Measurements from ENCODE around the gene FYN.
"Not testable (repeated sequence)": the region's sequence is repeated elsewhere in the genome, so short reads cannot be mapped to it uniquely, and the experiment has no call there.

The FYN gene

DNA sequence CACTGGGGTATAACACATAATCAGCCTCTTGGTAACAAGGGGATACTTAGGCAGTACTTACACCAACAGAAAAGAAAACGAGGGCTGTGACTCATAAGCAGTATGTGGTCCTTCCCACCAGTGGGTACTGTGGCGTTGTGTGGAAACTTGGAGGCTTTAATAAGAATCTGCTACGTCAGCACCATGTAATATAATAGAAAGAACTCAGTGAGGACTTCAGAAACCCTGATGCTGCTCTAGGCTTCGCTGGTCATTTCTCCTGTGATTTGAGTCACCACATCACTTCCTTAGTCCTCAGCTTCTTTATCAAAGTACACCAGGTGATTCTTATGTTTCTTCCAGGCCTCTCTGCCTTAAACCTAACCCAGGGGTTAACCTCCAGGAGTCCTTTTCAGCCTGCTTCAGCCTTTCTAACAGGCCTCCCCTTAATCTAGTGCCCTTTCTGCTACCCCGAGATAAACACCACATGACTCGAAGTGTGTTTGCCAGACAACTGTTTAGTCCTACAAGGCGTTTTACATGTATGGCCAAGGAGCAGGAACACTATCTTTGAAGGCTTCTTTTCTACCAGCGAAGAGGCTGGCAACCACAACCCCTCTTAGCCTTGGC lies 68.5 kb downstream of the FYN start:
- no peak for DNase-seq

DNA sequence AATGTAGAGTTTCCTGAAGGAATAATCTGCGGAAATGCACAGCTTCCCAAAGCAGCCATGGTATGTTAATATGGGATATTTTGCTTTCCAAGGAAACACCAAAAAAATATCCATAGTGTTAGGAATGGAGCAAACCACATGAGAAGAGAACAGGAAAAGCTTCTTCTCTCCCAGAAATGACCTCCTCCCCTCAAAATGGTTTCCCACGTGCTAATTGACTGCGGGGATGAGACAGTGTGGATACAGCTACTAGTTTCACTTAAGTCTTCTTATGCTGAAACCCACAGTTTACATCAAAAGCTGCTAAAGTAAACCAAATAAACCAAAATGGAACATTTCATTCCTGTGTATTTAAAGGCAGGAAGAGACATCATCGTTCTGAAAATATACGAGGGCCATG lies 69.4 kb downstream of the FYN start:
- DNase-seq = no peak

DNA sequence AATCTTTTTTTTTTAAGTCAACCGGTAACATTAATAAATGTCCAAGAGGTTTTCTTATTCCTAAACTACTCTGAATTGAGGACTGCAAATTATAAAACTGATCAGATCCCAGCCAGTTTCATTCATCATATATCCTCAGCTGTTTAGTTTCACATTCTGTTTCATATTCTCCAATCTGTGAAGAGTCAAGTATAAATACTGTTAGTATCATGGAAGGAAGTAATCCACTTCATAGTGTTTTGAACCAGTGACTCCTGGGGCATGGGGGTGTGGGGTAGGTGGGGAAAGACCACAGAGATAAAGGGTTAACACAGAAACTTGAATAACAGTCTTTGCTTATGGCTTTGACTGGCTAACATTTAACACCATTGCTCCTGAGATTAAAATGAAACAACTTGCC lies 69.9 kb downstream of the FYN start:
- no peak for DNase-seq

DNA sequence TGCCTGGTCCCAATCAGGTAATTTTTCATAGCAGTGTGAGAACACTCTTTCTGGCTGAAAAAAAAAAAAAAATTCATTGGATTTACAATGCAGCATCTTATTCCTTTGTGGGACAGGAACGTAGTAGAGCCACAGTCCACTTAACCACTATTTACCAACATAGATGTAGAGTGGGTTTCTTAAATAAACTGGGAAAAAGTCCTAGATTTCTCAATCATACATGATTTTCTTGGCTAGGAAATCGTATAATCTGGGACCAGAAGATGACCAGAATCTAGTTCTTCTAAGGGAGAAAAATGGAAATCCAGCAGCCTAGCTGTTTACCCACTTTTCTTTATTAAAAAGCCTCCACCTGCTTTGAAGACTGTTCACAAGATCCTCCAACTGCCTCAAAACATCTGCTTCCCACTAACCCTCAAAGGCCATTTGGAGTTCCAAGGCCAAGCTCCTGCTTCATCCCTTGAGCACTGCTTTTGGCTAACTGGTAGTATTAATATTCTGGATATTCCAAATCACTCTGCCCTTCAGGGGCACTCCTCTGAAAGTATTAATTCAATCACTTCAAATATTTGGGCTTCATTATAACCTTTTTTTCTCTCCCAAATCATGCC lies 70.4 kb downstream of the FYN start:
- DNase-seq = no peak

DNA sequence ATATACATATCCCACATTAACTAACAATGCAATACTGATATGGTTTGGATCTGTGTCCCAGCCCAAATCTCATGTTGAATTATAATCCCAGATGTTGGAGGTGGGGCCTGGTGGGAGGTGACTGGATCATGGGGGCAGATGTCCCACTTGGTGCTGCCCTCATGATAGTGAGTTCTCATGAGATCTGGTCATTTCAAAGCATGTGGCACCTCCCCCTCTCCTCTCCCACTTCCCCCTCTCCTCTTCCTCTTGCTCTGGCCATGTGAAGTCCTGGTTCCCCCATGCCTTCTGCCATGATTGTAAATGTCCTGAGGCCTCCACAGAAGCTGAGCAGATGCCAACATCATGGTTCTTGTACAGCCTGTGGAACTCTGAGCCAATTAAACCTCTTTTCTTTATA lies 71.2 kb downstream of the FYN start:
- no peak for DNase-seq

DNA sequence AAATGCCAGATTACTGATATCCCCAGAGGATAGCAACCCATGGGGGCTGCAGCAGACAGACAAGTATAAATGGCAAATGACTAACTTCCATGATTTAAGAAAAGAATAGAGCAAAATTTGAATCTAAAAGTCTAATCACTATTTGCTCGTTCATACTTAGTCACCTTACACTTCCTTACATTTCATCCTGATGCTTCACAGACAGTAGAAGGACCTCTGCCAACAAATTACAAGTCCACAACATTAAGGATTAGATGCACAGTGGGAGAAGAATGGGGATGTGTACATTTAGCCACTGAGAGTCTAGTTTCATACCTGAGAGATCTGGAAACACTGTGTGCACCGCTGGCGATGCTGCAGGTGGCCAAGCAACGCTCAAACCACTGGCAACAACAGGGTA lies 72.4 kb downstream of the FYN start:
- DNase-seq = no peak

DNA sequence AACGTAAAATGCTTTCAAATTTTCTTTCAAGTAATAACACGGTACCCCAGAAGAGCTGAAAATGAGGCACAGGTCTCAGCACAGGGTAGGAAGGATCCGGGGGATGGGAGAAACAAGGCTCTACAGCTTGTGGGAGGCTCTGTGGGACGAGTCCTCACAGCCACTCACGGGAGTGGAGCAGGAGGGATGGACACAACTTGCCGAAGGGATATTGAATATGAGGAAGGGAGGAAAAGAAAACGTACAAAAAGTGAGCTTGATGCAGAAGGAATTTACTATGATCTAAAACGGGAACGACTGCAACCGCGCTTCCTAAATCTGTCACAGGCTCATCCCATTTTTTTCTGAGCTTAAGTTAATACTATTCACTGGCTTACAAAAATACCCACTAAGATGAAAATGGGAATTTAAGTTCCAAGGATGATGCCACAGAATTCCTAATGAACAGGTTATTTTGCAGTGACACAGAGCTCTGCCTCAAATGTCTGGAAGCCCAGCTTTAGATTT lies 72.9 kb downstream of the FYN start:
- DNase-seq = no peak

DNA sequence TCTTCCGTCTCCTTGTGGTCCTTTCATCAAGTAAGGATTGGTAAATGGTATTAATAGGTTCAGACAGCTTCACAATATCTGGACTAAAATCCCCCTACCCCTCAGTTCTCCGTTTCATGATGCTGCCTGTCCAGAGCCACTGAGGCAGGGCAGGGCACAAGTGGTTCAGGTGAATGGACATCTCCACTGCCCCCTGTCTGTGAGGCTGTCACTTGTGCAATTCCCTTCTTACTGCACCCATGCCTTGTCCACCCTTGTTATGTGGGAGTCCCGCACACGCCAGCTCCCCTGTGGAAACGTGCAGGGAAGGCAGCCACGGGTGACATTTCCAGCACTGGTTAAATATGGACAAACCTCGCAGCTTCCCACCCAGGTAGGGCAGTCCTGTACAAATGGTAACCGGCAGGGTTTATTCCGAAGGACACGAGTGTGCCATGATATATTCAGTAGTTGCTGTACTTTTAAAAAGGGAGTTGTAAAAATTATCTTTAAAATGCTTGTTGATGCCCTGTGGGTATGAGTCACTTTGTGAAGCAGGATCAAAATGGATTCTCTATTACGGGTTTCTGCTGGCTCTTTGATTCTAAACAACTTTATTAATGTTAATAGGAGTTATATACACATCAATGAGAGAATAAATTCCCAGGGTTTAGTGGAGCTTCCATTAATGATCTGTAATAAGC lies 73.5 kb downstream of the FYN start:
- no peak for DNase-seq

DNA sequence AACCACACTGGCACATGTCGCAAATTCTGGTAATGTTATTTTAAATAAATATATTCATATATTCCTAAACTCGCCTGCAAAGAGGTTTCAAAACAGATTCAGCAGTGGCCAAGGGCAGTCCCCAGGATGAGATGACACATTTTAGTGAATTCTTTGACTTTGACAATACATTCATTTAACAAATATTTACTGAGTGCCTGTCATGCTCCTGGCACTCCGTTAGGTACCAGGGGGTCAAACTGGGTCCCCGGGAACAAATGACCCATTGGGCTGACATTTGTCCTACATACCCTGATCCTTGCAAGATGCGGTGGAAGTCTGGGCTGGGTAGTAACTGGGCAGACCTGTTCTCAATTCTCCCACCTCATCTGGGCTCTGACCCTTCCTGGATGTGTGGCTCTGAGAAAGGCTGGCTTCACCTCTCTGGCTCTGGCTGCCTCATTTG lies 74.9 kb downstream of the FYN start:
- no peak for DNase-seq

DNA sequence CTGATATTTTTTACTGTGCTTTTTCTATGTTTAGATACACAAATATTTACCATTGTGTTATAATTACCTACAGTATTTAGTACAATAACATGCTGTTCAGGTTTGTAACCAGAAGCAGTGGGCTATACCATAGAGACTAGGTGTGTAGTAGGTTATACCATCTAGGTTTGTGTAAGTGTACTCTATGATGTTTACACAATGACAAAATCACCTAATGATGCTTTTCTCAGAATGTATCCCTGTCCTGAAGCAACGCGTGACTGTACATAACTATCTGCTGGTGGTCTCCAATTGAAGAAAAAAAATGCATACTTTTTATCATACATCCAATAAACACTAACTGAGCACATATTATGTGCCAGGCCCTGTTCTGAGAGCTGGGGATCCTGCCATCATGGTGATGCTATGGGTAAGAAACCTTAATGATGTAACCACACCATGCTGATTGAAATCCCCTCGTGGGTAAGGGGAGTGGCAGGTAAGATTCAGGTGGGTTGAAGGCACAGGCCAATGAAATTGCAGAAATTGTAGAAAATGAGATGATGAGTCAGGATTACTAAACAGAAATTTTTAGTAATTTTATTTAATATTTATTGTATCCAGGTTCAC lies 76.8 kb downstream of the FYN start:
- no peak for DNase-seq

DNA sequence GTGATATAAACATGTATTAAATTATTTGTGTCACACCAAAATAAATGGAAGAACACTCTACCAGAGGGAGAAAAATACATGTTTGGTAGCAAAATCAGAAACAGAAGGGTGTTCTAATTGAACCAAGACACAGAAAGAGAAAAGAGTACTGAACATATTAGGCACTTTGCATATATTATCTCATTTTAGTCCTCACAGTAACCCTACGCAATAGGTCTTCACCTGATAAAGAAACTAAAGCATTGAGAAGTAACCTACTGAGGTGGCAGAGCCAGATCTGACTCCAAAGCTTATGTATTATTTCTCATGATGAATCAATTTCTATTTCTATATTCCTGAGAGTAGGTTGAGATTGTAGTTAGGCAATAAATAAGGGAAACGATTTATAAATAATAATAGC lies 77.7 kb downstream of the FYN start:
- DNase-seq = no peak

DNA sequence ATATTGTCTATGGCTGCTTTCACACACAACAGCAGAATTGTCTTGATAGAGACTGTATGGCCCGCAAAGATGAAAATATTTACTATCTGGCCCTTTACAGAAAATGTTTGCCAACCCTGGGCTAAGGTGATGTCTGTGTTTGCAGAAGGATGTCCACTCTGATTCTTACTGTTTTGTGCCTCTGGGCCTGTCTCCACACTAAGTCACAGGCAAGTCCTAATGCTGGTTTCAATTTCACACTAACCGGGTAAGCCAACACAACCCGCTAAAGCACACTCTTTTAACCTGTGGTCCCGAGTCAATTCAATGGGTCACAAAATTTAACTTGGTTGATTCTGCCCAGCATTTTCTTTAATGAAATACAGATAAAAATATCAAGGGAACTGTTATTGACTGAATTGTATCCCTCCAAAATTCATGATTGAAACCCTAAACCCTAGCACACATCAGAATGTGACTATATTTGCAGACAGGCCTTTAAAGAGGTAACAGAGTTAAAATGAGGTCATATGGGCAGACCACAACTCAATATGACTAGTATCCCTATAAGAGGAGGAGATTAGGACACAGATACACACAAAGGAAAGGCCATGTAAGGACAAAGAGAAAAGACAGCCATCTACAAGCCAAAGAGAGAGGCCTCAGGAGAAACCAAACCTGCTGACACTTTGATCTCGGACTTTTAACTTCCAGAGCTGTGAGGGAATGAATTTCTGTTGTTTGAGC lies 78.4 kb downstream of the FYN start:
- DNase-seq = no peak

DNA sequence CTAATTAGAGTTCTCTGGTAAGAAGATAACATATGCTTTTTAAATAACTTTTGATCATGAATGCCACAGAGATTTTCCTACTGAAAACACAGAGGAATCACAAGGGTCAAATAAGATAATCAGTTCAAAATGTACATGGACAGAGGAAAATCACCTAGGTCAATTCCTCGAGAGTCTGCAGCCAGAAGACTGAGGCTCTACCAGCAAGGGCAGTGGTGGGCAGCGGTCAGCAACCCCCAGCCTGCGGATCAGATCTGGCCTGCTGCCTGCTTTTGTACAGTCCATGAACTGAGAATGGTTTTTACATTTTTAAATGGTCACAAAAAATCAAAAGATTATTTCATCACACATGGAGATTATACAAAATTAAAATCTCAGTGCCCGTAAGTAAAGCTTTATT lies 79.0 kb downstream of the FYN start:
- no peak for DNase-seq

DNA sequence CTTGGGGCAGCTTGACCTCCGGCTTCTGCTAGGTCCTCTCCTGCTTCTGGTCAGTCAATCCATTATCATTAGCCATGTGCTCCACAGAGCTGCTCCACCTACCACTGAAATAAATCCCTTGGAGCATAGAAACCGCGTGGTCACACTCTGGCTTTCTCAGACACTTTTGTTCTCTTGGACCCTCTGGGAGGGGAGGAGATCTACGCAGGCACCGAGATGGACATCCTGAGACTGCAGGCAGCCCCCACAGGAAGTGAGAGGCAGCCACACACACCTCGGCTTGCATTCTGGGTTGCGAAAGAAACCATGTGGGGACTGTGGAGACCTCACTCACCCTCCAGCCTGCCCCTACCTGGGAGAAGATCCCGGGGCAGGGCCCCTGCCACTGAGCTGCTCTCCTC lies 79.5 kb downstream of the FYN start:
- no peak for DNase-seq

DNA sequence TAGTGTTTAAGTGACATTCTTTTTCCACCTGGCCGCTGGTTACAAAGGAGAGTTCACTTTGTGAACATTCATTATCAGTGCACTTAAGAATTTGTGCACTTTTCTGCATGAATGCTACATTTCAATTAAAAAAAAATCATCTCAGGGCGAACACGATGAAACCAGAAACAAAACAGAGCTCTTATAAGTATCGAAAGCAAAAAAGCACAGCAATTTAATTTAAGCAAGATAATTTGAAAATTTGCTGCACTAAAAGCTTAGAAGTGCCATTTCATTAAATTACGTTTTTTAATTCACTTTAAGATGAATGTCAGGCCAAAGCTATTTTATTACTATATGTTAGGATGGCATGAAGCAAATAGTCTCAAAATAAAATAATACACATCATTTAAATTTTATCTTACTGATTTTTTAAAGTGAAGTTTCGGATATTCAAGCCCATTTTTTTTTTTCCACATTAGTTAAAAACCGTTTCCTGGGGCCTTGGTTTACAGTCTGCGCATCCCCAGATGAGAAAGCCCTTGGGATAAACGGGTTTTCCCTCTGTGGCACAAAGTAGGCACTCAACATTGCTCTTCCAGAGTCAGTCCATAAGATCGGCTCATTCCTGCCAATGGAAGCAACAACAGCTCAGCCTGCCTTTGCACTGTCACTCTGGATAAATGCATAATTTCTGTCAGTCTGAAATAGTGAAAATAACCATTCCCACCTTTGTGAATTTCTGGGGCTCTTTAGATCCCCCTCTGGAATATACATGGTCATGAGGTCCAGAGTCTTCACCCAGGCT lies 80.1 kb downstream of the FYN start:
- no peak for DNase-seq

DNA sequence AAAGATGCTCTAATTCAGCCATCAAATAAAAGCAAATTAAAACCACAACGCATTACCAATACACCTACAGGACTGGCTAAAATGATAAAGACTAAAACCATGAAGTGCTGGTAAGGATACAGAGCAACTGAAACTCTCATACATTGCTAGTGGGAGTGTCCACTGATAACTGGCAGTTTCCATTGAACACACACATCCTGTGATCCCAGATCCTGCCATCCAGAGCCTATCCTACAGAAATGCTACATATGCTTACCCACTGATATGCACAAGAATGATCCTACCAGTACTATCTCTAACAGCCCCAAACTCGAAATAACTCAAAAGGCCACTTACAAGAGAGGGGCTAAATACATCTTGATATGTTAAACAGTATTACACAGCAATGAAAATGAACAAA lies 81.0 kb downstream of the FYN start:
- no peak for DNase-seq

DNA sequence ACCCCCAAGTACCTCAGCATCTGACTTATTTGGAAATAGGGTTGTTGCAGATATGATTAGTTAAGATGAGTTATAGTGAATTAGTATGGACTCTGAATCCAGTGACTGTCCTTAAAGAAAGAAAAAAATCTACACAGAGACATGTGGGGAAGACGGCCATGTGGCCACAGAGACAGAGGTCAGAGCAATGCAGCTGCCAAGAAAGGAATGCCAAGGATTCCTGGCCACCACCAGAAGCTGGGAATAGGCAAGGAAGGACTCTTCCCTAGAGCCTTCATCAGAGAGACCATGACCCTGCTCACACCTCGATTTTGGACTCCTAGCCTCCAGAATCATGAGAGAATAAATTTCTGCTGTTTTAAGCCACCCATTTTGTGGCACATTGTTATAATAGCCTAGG lies 81.8 kb downstream of the FYN start:
- DNase-seq = no peak

DNA sequence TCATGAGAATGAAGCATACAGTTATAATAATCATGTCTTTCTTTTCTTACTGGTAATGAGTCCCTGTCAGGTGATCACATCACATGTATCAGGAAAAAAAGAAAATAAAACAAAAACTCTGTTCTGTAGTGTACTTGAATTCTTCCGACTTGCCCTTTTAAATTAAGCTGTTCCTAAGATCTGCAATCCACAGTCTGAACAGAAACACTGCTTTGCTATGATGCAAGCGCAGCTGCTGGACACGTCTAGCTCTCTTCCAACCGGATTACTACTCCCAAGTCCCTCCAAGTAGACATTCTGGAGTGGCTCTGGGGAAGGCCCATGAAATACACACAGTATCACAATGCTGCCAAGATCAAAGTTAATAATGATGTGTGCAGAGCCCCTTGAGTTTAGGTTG lies 83.7 kb downstream of the FYN start:
- DNase-seq = no peak

DNA sequence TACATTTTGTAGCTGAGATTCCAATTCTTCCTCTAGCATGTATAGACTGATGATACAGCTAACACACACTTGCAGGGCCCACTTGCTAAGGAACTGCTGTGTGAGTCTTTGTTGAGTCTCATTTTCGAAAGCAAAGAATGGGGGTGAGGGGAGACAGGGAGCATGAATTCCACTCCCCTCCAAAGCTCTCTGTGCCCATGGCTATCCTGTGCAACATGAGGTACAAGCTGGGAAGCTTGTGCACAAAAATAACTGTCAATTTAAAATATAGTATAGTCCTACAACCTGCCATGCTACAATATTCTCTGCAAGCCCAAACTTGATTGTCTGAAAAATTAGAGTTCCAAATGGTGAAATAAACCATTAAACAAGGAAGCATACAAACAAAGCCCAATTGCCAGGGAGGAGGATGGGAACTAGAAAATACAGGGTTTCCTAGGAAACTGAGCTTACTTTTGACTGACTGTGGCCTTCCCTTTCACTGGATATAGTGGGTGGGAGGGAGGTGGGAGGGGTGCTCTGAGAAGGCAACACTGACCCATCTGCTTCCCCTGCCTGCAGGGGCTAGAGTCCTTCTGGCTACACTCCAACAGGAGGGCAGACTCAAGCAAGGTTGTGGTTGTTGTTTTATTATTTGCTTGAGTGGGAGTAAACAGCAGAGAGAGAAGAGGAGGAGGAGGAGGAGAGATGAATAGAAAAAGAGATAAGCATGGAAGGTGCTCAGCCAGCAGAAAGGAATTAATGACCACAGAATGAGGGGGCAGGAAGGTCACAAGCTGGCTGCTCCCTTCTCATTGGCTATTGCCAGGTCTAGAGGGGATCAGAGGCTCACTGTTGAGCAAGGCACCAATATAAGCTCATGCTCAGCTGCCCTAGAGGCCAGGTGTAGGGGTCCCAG lies 84.6 kb downstream of the FYN start:
- no peak for DNase-seq

DNA sequence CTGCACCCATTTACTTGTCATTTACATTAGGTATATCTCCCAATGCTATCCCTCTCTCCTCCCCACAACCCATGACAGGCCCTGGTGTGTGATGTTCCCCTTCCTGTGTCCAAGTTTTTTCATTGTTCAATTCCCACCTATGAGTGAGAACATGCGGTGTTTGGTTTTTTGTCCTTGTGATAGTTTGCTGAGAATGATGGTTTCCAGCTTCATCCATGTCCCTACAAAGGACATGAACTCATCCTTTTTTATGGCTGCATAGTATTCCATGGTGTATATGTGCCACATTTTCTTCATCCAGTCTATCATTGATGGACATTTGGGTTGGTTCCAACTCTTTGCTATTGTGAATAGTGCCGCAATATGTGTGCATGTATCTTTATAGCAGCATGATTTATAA lies 87.1 kb downstream of the FYN start:
- DNase-seq = not testable (repeated sequence)

DNA sequence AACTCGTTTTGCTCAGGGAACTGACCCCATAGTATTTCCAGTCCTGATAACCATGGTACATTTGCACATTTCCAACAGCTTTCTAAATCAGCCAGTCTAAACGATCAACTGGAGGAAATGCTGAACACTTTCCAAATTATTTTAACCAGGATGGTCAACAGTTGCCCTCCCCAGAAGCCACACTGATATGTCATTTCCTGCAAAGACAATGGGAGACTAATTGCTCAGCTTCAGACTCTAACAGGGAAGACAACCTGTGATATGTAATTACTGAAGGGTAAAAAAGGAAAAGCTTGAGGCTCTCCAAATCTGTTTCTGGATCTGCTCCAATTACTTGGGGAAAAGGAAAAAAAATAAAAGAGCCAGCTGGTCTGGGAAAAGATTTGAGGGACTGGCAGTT lies 88.8 kb downstream of the FYN start:
- DNase-seq = no peak
